Activated naive CD4-positive, alpha-beta T cell treated with anti-CD3 and anti-CD28 coated beads, Interleukin-2, amount 10 ng/mL, durations not matched to agents 7 days and 5 days (primary cell): ENCODE measurements around the gene RMI2.
A peak's percentile ranks its signal among the peaks of the same experiment; 100 is the strongest.

Experiments
- CTCF ChIA-PET: fragments of 350-600 bp; sonication (Branson Sonifier 250); formaldehyde crosslinking; loops from one replicate; lab custom pipeline; 2021; ENCODE audit warnings: antibody characterized with exemption; lab: Charles Lee
- DNase-seq: peaks from one replicate; pipeline ENCODE4 v3.0.0-alpha.2; 2020
- H3K27ac Mint-ChIP-seq: one replicate; pipeline ENCODE4 v1.8.0; 2021; ENCODE audit warnings: mild to moderate bottlenecking, moderate library complexity, mixed read lengths
- H3K27me3 Mint-ChIP-seq: one replicate; pipeline ENCODE4 v1.8.0; 2021; ENCODE audit warnings: mild to moderate bottlenecking, mixed read lengths
- H3K36me3 Mint-ChIP-seq: one replicate; pipeline ENCODE4 v1.8.0; 2021; ENCODE audit warnings: mixed read lengths
- H3K4me1 Mint-ChIP-seq: one replicate; pipeline ENCODE4 v1.8.0; 2021; ENCODE audit warnings: mixed read lengths
- H3K4me3 Mint-ChIP-seq: one replicate; pipeline ENCODE4 v1.8.0; 2021; ENCODE audit warnings: mild to moderate bottlenecking, moderate library complexity, mixed read lengths
- H3K9me3 Mint-ChIP-seq: one replicate; pipeline ENCODE4 v1.8.0; 2021; ENCODE audit warnings: mixed read lengths

Gene RMI2

DNA sequence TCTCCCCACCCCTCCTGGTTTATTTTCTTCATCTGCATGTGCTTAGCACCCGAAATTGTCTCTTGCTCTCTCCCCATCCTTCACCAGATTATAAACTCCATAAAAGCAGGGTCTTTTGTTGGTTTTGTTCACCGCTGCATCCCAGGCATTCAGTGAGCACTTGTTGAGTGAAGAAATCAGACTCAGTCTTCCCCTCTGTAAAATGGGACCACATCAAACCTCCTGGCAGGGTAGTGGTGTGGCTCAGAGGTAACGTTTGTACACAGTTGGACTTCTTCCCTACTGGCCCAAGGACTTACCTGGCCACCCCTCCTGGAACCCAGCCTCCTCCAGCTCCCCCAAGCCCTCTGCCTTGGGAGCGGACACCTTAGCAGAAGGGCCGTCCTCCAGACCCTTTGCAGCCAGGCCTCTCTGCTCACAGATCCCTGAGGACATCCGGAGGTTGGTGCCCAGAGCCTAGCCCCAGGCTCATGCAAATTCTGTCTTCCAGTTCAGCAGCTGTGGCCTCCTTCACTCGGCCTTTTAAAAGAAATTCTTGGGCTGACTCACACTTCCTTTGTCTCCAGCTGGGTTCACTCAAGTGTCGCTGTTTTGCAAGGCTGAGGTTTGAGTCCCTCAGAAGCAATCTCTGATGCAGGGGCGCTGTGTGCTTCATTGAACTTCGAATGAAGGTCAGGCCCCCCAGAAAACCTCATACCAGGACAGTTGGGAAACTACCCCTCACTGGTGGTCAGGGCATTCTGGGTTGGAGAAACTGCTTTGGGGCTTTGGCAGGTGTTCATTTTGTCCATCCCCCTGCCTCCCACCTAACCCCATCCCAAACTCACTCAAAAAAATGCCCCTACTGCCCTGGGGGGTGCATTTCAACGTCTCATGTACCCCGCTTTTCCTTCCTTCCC, 16.8 kb upstream of the RMI2 start:
- peaks cover 2% of the 10 kb centered on the region for H3K27me3 Mint-ChIP-seq
- H3K27ac Mint-ChIP-seq: peak overlapping the region; percentile 89
- peaks cover 13% of the 10 kb centered on the region for H3K36me3 Mint-ChIP-seq
- H3K4me3 Mint-ChIP-seq: peak overlapping the region; percentile 66
- H3K4me1 Mint-ChIP-seq: peaks cover 68% of the 10 kb centered on the region
- peaks cover 8% of the 10 kb centered on the region for H3K9me3 Mint-ChIP-seq
- CTCF ChIA-PET: interaction anchor here (0.9 to 2.2 kb wide), 6 partner anchors 9 to 73 kb away, joined by 3 to 6 read pairs (median 3); no protein-coding TSS in a partner anchor
- peak; percentile 76 for DNase-seq

DNA sequence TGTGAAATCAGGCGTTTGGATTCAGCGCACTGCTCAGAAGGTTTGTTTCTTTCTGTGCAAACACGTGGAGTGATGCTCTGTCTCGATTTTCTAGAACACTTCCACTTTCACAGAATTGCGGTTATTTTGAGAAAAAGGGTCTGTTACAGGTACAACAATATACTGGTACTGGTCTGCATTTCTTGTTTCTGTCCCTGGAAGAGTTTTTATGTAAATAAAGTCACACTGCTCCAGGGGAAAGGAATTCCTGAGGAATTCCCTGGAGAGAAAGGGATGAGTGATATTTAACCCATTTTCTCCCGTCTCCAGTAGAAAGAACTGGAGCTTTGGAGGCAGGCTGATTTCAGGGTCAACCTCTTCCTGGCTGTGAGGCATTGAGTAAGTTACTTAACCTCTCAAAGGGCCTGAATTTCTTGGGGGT, 16.2 kb upstream of the RMI2 start:
- peaks cover 7% of the 10 kb centered on the region for H3K27me3 Mint-ChIP-seq
- H3K4me3 Mint-ChIP-seq: peak overlapping the region; percentile 66
- DNase-seq: no peak
- CTCF ChIA-PET: interaction anchor here (0.9 to 2.2 kb wide), 6 partner anchors 8 to 365 kb away, joined by 3 to 6 read pairs (median 3); no protein-coding TSS in a partner anchor
- peaks cover 8% of the 10 kb centered on the region for H3K9me3 Mint-ChIP-seq
- peaks cover 62% of the 10 kb centered on the region for H3K4me1 Mint-ChIP-seq
- H3K36me3 Mint-ChIP-seq: peaks cover 13% of the 10 kb centered on the region
- peak overlapping the region; percentile 89 for H3K27ac Mint-ChIP-seq

DNA sequence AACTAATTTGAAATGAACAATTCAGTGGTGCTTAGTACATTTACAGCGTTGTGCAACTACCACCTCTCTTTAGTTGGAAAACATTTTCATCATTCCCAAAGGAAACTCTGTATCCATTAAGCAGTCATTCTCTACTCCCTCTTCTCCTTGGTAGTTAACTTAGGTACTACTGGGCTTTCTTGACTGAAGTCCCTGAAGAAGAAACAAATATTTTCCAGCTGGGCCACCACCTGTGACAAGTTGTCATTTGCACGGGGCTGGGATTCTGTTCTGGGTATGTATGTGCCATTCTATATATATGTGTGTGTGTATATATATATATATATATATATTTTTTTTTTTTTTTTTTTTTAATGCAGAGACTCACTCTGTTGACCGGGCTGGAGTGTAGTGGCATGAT, 15.4 kb upstream of the RMI2 start:
- Mint-ChIP-seq H3K4me1 (peaks cover 58% of the 10 kb centered on the region), H3K36me3 (peaks cover 13% of the 10 kb centered on the region), H3K4me3 (no peak overlapping the region), H3K27me3 (peaks cover 7% of the 10 kb centered on the region), H3K9me3 (peaks cover 8% of the 10 kb centered on the region), H3K27ac (no peak overlapping the region)
- no peak for DNase-seq
- CTCF ChIA-PET: interaction anchor here (0.7 to 2.2 kb wide), 3 partner anchors 24 to 365 kb away, joined by 3 to 6 read pairs (median 3); no protein-coding TSS in a partner anchor

DNA sequence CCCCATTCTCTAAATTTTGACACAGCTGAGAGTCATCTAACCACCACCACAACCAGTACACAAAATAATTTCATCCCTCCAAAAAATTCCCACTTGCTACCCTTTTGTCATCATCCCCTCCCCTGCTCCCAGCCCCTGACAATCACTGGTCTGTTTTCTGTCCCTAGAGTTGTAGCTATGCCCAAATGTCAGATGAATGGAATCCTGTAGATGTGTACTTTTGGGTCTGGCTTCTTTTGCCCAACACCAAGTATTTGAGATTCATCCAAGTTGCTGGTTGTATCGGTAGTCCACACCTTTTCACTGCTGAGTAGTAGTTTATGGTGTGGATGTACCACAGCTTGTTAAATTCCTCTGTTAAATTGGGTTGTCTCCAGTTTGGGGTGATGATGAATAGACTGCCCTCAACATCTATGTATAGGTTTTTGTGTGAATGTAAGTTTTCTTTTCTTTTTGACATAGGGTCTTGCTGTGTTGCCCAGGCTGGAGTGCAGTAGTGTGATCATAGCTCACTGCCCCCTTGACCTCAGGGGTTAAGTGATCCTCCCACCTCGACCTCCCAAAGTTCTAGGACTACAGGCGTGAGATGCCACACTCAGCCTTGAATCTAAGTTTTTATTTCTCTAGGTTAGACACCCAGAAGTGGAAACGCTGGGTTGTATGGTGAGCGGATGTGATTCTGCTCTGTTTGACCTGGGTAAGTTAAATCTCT, 14.6 kb upstream of the RMI2 start:
- CTCF ChIA-PET: no interaction called here
- Mint-ChIP-seq H3K27me3 (peaks cover 7% of the 10 kb centered on the region), H3K27ac (no peak overlapping the region), H3K9me3 (peaks cover 8% of the 10 kb centered on the region), H3K4me1 (peaks cover 50% of the 10 kb centered on the region), H3K36me3 (peaks cover 13% of the 10 kb centered on the region), H3K4me3 (no peak overlapping the region)
- DNase-seq: no peak

DNA sequence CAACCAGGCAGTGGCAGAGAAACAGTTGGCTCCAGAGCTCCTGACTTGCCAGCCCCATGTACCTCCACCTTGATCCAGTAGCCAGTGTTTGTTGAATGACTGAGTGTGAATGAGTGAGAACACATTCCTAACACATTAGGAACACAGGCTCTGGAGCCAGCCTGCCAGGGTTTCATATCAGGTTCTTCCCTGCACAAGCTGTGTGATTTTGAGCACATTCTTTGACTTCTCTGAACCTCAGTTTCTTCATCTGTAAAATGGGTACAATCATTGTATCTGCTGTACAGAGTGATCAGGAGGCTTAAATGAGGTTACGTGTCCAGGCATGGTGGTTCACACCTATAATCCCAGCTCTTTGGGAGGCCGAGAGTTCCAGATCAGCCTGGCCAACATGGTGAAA, 13.3 kb upstream of the RMI2 start:
- Mint-ChIP-seq H3K27me3 (peaks cover 7% of the 10 kb centered on the region), H3K4me1 (peaks cover 40% of the 10 kb centered on the region), H3K9me3 (peaks cover 5% of the 10 kb centered on the region), H3K27ac (no peak overlapping the region), H3K4me3 (no peak overlapping the region), H3K36me3 (peaks cover 9% of the 10 kb centered on the region)
- DNase-seq: no peak
- CTCF ChIA-PET: no interaction called here

DNA sequence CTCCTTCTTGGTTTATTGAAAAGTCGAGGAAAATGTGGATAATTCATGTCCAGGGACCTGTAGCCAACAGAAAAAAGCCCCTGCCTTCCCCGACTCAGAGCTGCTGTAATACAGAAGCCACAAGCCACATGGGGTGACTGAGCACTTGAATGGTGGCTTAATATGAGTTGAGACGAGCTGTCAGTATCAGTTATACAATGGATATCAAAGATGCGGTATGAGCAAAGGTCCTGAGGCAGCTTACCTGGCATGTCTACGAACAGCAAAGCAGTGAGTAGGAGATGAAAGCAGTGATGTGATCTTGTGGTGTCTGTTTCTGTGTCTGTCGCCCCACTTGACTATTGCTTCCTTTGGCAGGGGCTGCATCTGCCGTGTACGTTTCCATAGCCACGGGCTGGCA, 12.2 kb upstream of the RMI2 start:
- no peaks in the 10 kb centered on the region for H3K9me3 Mint-ChIP-seq
- H3K4me3 Mint-ChIP-seq: no peak overlapping the region
- H3K4me1 Mint-ChIP-seq: peaks cover 34% of the 10 kb centered on the region
- CTCF ChIA-PET: interaction anchor here (0.6 to 1.0 kb wide), 2 partner anchors 119 to 369 kb away, joined by 3 to 4 read pairs; no protein-coding TSS in a partner anchor
- DNase-seq: no peak
- H3K36me3 Mint-ChIP-seq: peaks cover 1% of the 10 kb centered on the region
- peaks cover 7% of the 10 kb centered on the region for H3K27me3 Mint-ChIP-seq
- no peak overlapping the region for H3K27ac Mint-ChIP-seq

DNA sequence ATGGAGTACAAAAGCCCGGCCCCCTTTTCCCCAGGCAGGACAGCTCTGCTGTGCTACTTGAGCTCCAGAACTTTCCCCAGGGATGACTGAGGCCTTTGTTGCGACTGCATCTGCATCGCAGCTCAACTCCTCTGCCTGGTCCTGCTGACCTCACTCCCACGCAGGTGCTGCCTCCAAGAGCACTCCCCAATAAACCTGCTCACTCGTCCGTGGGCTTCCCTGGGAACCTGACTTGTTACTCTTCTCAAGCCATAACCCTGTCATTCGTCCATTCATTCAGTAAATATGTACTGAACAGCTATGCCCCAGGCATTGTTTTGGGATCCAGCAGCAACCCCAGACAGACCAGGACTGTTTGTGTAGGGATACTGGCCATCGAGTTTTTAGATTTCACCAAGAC, 11.6 kb upstream of the RMI2 start:
- CTCF ChIA-PET: interaction anchor here (1.0 to 1.5 kb wide), 2 partner anchors 23 to 369 kb away, joined by 3 to 5 read pairs; no protein-coding TSS in a partner anchor

DNA sequence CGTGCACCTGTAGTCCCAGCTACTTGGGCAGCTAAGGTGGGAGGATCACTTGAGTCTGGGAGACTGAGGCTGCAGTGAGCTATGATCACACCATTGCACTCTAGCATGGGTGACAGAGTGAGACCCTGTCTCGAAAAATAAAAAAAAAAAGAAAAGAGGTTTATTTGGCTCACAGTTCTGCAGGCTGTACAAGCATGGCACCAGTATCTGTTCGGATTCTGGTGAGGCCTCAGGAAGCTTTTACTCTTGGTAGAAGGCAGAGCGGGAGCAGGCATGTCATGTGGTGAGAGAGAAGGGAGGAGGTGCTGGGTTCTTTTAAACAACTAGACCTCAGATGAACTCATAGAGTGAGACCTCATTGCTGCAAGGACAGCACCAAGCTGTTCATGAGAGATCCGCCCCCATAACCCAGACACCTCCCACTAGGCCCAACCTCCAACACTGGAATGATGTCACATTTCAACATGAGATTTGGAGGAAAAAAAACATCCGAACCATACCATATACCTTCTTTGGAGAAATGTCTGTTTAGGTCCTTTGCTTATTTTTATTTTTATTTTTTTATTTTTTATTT, 10.3 kb upstream of the RMI2 start:
- CTCF ChIA-PET: interaction anchor here (1.5 kb wide), 1 partner anchor 21 kb away, joined by 5 read pairs; no protein-coding TSS in a partner anchor
- H3K27me3 Mint-ChIP-seq: peaks cover 7% of the 10 kb centered on the region

More for the DNA sequence above, 11.6 kb upstream of the RMI2 start:
- no peak overlapping the region for H3K27ac Mint-ChIP-seq
- no peak overlapping the region for H3K4me3 Mint-ChIP-seq
- peaks cover 27% of the 10 kb centered on the region for H3K4me1 Mint-ChIP-seq
- H3K9me3 Mint-ChIP-seq: no peaks in the 10 kb centered on the region
- no peaks in the 10 kb centered on the region for H3K36me3 Mint-ChIP-seq
- peaks cover 7% of the 10 kb centered on the region for H3K27me3 Mint-ChIP-seq
- DNase-seq: no peak

DNA sequence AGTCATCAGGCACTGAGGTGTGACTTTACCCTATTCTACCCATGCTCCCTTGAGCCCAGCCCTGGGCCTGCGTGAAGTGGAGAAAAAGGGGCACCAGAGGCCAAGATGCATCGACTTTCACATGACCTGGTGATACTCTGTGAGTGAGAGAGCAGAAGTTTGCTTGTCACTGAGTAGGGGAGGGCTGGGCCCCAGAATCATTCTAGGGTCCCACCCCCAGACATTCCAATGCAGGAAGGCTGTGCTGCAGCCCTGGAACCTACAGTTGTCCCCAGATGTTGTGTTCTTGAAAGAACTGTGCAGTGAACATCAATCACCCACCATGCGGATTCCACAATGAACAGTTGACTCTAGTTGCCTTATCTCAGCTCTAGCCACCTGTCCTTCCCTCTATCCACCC, 6.2 kb upstream of the RMI2 start:
- Mint-ChIP-seq H3K4me1 (peaks cover 27% of the 10 kb centered on the region), H3K9me3 (no peaks in the 10 kb centered on the region)

More for the DNA sequence above, 10.3 kb upstream of the RMI2 start:
- Mint-ChIP-seq H3K4me1 (peaks cover 15% of the 10 kb centered on the region), H3K27ac (no peak overlapping the region), H3K36me3 (no peaks in the 10 kb centered on the region), H3K4me3 (no peak overlapping the region), H3K9me3 (no peaks in the 10 kb centered on the region)
- DNase-seq: no peak

DNA sequence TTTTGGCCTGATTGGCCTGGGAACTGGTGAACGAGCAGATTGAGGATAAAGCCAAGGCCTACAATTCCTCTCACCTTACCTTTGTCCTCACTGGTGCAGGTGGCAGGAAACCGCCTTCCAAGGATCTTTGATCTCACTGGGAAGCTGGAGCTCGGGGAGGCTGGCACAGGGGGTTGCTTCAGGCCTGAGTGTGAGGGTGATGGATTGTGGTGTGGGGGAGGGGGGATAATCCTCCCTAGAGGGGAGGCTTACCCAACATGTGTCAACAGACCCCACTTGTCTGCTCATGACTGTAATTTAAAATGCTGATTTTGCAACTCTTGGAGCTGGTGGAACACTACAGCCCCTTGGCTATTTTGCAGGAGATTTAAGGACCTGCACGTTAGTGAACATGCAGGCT, 4.5 kb upstream of the RMI2 start:
- no peak overlapping the region for H3K27ac Mint-ChIP-seq
- no peaks in the 10 kb centered on the region for H3K9me3 Mint-ChIP-seq
- no peak for DNase-seq
- H3K27me3 Mint-ChIP-seq: no peaks in the 10 kb centered on the region
- no peak overlapping the region for H3K4me3 Mint-ChIP-seq
- H3K36me3 Mint-ChIP-seq: peaks cover 12% of the 10 kb centered on the region
- CTCF ChIA-PET: interaction anchor here (0.9 kb wide), 1 partner anchor 83 kb away, joined by 3 read pairs; no protein-coding TSS in a partner anchor
- peaks cover 36% of the 10 kb centered on the region for H3K4me1 Mint-ChIP-seq

More for the DNA sequence above, 6.2 kb upstream of the RMI2 start:
- DNase-seq: no peak
- Mint-ChIP-seq H3K27ac (no peak overlapping the region), H3K27me3 (no peaks in the 10 kb centered on the region), H3K4me3 (no peak overlapping the region), H3K36me3 (peaks cover 9% of the 10 kb centered on the region)
- CTCF ChIA-PET: no interaction called here

DNA sequence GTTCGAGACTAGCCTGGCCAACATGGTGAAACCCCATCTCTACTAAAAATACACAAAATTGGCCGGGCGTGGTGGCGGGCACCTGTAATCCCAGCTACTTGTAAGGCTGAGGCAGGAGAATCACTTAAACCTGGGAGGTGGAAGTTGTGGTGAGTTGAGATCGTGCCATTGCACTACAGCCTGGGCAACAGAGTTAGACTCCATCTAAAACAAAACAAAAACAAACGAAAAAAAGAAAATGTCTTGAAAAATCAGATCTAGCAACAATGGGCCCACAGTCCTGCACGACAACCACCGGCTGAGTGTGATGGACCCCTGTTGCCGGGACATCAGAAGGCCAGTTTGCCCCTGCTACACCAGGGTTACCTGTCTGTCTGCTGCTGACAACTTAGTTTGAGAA, 3.9 kb upstream of the RMI2 start:
- CTCF ChIA-PET: no interaction called here
- H3K4me1 Mint-ChIP-seq: peaks cover 39% of the 10 kb centered on the region

DNA sequence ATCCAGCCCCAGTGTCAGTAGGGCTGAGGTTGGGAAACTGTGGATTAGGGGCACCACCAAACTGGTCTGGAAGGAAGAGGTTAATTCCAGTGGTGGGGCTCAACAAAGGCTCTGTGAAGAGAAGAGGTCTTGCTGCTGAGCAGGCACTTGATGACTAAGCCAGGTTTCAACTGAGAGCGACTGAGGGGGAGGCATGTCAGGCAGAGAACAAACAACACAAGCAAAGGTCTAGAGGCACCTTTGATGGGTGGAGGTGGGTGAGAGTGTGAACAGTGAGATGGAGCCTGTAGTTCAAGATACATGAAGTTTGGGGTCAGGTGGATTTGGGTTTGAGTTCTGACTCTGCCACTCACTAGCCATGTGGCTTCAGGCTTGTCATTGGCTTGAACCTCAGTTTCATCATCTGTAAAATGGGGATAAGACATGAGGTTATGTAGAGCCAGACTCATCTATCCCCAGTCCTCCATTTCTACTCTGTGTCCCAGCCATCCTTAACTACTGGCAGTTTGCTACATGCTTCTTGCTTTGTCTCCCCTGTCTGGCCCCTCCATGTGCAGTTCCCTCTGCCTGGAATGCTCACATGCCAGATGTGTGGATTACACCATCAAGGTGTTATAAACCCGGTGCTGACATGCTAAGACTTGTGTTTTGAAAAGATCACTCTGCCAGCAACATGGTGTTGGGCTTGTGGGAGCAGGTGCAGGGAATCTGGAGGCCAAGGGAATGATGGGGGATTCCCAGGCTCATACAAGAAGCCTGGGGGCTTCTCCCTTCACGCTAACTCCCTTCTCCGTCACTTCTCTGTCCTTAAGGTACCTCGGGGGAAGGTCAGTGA, 3.0 kb upstream of the RMI2 start:
- H3K27ac Mint-ChIP-seq: no peak overlapping the region
- no peaks in the 10 kb centered on the region for H3K9me3 Mint-ChIP-seq
- H3K4me1 Mint-ChIP-seq: peaks cover 47% of the 10 kb centered on the region
- H3K27me3 Mint-ChIP-seq: no peaks in the 10 kb centered on the region
- DNase-seq: no peak
- H3K4me3 Mint-ChIP-seq: no peak overlapping the region
- H3K36me3 Mint-ChIP-seq: peaks cover 19% of the 10 kb centered on the region
- CTCF ChIA-PET: no interaction called here

More for the DNA sequence above, 3.9 kb upstream of the RMI2 start:
- peaks cover 12% of the 10 kb centered on the region for H3K36me3 Mint-ChIP-seq
- no peaks in the 10 kb centered on the region for H3K9me3 Mint-ChIP-seq
- no peak for DNase-seq
- H3K27me3 Mint-ChIP-seq: no peaks in the 10 kb centered on the region
- H3K27ac Mint-ChIP-seq: no peak overlapping the region
- H3K4me3 Mint-ChIP-seq: no peak overlapping the region

DNA sequence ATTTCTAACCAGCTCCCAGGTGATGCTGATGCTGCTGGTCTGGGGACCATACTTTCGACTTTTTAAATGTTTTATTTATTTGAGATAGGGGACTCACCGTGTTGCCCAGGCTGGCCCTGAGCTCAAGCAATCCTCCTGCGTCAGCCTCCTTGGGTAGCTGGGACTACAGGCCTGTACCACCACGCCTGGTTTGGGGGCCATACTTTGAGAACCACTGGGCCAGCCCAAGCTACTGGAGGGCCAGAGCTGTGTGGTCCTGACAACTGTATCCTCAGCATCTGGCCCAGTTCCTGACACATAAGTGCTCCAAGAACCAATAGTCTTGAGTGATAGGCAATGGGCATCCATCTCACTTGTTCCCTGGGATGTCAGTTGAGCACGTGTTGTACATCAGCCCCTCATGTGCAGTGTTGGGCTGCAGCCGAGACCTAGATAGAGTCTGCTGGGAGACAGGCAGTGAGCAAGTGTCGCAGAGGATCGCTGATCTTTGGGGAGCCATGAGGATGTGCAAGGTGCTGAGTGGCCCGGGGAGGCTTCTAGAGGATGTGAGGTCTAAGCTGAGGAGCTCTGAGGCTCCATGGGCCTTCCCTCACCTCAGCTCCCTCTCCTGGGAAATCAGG, 1.6 kb downstream of the RMI2 start:
- H3K36me3 Mint-ChIP-seq: peaks cover 51% of the 10 kb centered on the region
- CTCF ChIA-PET: interaction anchor here (0.6 to 1.2 kb wide), 3 partner anchors 10 to 525 kb away, joined by 3 read pairs; no protein-coding TSS in a partner anchor
- H3K4me1 Mint-ChIP-seq: peaks cover 81% of the 10 kb centered on the region
- H3K27ac Mint-ChIP-seq: peak overlapping the region; percentile 90
- no peaks in the 10 kb centered on the region for H3K9me3 Mint-ChIP-seq
- no peak for DNase-seq
- no peaks in the 10 kb centered on the region for H3K27me3 Mint-ChIP-seq
- H3K4me3 Mint-ChIP-seq: peak overlapping the region; percentile 90
